Stimulated activated CD4-positive, alpha-beta T cell treated with anti-CD3 and anti-CD28 coated beads, TNF-alpha, amount 100 ng/mL, for 48 hours (primary cell): Measurements from ENCODE around the gene OTOS.

Experiments used
- DNase-seq, 3 donors: peaks; one replicate each; pipeline ENCODE4 v3.0.0-alpha.2; 2020; ENCODE audit warnings: low read depth in 3 of 3

OTOS gene

DNA sequence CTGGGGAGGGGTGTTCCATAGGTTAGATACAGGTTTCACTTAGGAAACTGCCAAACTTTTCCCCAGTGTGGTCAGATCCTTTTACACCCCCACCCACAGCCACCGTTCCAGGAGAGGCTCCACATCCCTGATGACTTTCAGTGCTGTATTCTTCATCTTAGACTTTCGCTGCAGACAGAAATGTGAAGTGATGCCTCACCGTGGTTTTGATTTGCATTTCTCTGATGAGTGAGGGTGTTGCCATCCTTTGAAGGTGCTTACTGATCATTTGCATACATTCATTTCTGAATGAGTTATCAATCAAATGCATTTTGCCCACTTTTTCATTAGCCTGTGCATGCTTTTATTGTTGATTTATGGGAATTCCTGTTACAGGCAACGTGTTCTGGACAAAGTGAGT lies 19.3 kb downstream of the OTOS start:
- peak in 1 of 3 donors; percentile 11 for DNase-seq

DNA sequence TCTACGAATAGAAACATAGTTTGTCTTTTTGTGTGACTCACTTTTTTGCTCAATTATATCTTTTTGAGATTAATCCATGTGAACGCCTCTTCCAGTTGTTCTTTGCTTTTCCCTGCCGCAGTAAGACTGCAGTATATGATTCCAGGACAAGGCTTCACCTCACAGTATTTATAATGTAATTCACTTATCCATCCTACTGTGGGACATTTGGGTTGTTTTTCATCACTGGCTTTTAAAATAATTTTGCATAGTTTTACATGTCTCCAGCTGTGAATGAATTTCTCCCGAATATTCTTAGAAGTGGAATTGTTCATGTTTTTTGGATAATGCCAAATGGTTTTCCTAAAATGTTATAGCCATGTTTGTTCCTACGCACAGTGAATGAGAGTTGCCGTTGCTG lies 26.2 kb downstream of the OTOS start:
- no peak for DNase-seq

DNA sequence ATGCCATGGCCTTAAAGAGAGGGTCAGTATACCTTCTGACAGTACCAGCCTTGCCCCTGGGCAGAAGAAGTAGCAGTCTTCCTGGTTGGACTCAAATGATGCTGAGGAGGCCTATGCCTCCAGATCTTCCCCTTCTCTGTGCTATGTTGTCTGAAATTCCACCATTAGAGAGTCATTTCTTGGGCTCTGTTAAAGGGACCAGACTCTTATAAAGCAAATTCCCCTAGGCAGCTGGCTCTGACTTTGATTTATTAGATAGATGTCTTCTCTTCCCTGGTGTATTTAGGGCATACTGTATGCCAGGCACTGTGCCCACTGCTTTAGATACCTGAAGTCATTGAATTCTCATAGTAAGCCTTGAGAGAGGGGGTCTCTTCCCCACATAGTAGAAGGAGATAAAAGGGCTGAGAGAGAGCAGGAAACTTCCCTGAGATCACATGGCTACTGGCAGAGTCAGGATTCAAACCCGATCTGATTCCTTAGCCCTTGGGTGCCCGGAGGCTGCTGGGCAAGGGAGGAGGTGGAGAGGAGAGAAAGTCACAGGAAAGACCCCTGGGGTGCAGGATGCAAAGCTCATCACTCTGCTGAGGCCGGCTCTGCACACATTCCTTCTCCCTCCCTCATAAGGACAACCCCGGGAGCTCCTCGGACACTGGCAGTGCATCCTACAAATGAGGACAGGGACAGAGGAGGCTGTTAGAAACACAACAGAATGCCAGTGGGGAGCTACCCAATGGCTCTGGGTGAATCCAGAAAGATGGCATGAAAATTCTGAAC lies 27.4 kb downstream of the OTOS start:
- DNase-seq, result no peak

DNA sequence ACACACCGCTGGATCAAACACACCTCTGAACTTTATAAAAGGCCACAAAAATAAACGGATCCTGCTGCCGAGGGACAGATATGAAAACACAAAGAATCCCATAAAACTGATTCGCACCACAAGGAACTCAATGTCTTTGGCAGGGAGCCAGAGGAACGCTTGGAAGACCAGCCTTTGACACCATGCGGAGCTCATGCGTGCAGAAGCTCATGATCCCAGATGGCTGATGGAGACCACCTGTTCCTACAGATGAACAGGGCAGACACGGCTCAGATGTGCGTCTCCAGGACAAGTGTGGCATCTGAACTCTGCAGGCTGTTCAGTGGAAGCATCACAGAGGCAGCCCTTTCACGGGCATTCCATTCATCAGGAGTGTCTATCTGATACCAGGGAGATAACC lies 29.2 kb downstream of the OTOS start:
- DNase-seq, result no peak

DNA sequence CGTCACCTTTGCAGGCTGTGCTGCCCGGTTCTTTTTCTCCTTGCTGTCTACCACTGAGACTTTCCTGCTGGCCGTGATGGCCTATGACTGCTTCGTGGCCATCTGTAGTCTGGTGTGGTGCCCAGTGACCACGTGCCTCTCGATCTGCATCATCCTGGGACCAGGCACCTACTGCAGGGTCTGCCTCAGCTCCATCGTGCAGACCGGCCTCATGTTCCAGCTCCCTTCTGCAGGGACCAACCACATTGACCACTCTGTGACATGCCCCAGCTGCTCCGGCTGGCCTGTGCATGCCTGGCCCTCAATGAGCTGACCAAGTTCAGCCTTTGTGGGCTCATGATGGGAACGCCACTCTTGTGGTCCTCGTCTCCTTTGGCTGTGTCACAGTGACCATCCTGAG lies 31.1 kb downstream of the OTOS start:
- DNase-seq, result no peak

DNA sequence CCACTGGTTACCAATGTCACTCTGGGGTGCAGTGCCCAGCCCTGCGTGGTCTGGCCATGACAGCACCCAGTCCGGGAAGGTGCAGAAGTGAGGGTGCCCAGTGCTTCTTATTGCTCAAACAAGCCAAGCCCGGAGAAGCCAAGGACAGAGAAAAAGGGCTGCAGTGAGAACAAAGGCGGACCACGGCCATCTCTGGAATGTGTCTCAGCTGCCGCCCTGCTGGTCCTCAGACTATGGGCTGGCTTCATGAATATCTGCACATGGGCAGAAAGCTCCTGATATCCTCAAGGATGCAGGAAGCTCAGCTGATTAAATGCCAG lies 33.0 kb downstream of the OTOS start:
- no peak for DNase-seq

DNA sequence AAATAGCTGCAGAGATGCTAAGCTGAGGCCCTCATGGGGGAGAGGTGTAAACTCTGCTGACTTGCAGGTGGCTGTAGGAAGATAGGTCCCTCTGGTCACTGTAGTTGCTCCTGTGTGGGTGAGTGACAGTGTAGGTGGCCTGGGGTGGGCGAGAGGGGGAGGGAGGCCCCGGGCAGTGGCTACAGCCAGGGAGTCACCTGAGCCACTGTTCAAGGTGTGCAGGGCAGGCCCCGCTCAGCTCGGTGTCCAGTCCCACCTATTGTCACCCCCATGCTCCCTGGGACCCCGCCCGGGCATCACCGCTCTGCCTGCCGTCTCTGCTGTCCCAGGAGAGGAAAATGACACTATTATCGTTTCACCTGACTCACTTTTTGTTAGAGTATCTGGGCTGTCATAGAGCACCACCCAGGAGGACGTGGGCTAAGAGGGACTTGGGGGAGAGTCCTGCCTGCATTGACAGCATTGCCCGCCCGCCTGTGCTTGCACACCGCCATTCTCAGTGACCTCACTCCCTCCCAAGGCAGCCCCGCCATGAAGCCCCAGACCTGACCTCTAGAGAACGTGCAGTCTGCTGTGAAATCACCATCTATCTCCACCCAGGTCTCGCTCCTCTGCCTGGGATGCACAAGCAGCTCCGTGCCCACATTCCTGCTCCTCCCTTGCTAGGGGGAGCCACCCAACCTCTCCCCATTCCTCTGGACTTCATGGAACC lies 33.5 kb downstream of the OTOS start:
- DNase-seq, result no peak

DNA sequence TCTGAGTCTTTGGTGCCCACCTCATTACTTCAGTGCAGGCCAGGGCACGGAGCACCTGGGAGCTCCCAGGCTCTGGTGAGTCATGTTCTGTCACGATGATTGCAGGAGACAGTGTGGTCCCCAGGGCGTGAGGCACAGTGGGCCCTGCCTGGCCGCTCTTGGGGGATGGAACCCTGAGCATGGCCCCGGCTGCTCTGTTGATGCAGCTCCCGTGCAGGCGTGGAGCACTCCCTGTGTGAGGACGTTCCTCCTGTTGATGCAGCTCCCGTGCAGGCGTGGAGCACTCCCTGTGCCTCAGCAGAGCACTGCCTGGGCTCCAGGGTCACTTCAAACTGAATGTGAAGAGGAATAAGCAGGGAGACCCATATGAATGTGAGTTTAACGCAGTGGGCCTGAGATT lies 34.5 kb downstream of the OTOS start:
- no peak for DNase-seq

DNA sequence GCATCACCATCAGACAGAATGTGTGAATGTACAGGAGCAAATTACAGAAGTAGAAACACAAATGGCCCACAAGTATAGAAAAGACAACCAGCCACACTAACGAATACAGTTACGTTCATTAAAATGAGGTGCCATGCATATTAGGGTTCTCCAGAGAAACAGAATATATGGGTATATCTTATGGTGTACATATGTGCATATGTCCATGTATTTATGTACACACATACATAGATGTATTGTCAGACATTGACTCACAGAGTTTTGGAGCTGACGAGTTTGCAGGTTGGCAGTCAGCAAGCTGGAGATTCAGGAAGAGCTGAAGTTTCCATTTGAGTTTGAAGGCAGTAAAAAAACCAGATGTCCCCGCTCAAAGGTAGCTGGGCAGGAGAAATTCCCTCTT lies 37.3 kb downstream of the OTOS start:
- DNase-seq, result no peak

DNA sequence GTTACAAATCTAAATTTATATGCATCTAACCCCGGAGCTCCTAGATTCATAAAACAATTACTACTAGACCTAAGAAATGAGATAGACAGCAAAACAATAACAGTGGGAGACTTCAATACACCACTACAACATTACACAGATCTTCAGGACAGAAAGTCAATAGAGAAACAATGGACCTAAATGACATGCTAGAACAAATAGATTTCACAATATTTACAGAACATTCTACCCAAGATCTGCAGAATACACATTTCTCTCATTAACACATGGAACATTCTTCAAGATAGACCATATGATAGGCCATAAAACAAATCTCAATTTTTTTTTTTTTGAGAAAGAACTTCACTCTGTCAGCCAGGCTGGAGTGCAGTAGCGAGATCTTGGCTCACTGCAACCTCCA lies 42.1 kb downstream of the OTOS start:
- no peak for DNase-seq

DNA sequence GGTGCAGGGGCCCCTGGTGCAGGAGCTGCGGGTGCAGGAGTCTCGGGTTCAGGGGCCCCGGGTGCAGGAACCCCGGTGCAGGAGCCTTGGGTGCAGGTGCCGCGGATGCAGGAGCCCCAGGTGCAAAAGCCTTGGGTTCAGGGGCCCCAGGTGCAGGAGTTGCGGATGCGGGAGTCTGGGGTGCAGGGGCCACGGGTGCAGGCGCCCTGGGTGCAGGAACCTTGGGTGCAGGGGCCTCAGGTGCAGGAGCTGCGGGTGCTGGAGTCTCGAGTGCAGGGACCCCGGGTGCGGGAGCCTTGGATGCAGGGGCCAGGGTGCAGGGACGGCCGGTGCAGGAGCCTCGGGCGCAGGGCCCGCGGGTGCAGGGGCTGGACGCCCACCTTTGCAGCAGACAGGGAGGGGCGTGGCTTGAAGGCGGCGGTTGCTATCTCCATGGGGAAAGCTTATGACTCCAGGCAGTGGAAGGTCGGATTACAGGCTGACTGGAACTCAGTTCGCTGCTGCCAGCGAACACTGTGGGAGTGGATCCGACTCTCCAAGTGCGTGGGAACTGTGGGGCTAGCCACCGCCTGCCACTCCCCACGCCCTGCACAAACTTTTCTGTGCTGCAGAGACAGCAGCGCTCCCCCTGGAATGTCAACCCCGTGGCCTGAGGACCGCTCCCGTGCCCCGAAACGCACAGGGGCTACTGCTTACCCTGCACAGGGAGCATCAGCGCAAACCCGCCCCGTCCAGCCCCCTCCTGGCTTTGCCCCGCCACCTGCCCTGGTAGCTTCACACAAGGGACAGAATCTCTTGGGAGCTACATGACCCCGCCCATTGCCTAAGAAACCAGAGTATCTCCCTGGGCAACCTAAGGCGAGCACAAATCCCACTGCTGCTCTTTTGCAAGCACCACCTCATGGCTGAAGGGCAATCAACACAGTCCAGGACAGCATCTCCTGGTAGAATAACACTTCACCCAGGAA lies 44.6 kb downstream of the OTOS start:
- DNase-seq, result no peak

DNA sequence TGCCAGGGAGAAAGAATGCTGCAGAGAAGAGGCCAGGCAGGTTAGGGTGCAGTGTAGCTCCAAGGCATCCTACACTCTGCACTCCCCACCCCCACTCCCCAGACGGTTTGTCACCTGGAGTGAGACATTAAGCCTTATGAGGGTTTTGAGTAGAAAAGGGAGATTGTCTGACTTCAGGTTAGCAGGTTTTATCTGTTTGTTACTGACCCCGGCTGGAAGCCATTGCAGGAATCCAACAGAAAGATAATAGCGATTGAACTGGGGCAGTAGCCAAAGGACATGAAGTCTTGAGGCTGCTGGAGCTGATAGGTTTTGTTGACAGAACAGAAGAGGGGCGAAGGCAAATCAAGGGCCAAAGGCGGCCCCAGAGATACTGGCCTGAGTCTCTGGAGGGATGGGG lies 51.2 kb downstream of the OTOS start:
- DNase-seq, result no peak
